K562 (cell line): ENCODE measurements around the gene ZNF107.

Source experiments
- FOS ChIP-seq: IDR thresholded peaks from 3 replicates; pipeline ENCODE4 v1.6.1; 2011; ENCODE audit not compliant: insufficient read length; ENCODE audit errors: extremely low read depth
- FOXK2 ChIP-seq, 2 experiments: fragments of 450-650 bp; IDR thresholded peaks in 1 of 2; conservative IDR thresholded peaks in 1 of 2; 2 replicates each; pipeline ENCODE4 v1.6.1; 2016; ENCODE audit warnings: low read depth in 2 of 2, mild to moderate bottlenecking in 1 of 2
- GABPB1 ChIP-seq: sonication (generic); formaldehyde crosslinking; IDR thresholded peaks from 2 replicates; pipeline ENCODE4 v1.8.0; 2022; ENCODE audit warnings: mild to moderate bottlenecking, missing genetic modification reagents
- POLR2AphosphoS5 ChIP-seq: IDR thresholded peaks from 2 replicates; pipeline ENCODE4 v1.6.1; 2011; ENCODE audit warnings: mild to moderate bottlenecking, low read depth, low read length, moderate library complexity; ENCODE audit not compliant: control insufficient read depth, insufficient read depth
- RBM22 ChIP-seq: fragments of 200-400 bp; formaldehyde crosslinking; IDR thresholded peaks from 2 replicates; pipeline ENCODE4 v1.6.1; 2018; ENCODE audit warnings: low read length, low read depth; ENCODE audit not compliant: poor library complexity, severe bottlenecking
- TAF1 ChIP-seq: IDR thresholded peaks from 2 replicates; pipeline ENCODE4 v1.6.1; 2011; ENCODE audit warnings: mild to moderate bottlenecking, low read length, moderate library complexity; ENCODE audit not compliant: insufficient read depth, control insufficient read depth, severe bottlenecking; ENCODE audit errors: extremely low read depth
- ZNF12 ChIP-seq: sonication (generic); formaldehyde crosslinking; IDR thresholded peaks from 2 replicates; pipeline ENCODE4 v1.4.0; 2020; ENCODE audit warnings: mild to moderate bottlenecking, missing genetic modification reagents
- ZNF316 ChIP-seq: fragments of 450-650 bp; IDR thresholded peaks from 2 replicates; pipeline ENCODE4 v1.6.1; 2016
- TF ChIP-seq, protein P1 (sequence below): sonication (generic); formaldehyde crosslinking; IDR thresholded peaks from 2 replicates; pipeline ENCODE4 v1.9.0; 2022; ENCODE audit warnings: mild to moderate bottlenecking, missing genetic modification reagents
- TF ChIP-seq, protein P2 (sequence below): fragments of 250-450 bp; sonication (Bioruptor Pico); IDR thresholded peaks from 2 replicates; pipeline ENCODE4 v1.4.0; 2020; ENCODE audit warnings: mild to moderate bottlenecking, moderate library complexity
- TF ChIP-seq, protein P3 (sequence below), 3 experiments: IDR thresholded peaks in 2 of 3; conservative IDR thresholded peaks in 1 of 3; 2 replicates each; pipeline ENCODE4 v1.5.1; 2011 to 2012; ENCODE audit warnings: low read length in 3 of 3, mild to moderate bottlenecking in 3 of 3, control low read depth in 2 of 3, improper control_type of control experiment in 1 of 3, inconsistent platforms in 1 of 3, low read depth in 1 of 3, mixed read lengths in 1 of 3, moderate library complexity in 1 of 3; ENCODE audit not compliant: insufficient read depth in 2 of 3

DNA sequence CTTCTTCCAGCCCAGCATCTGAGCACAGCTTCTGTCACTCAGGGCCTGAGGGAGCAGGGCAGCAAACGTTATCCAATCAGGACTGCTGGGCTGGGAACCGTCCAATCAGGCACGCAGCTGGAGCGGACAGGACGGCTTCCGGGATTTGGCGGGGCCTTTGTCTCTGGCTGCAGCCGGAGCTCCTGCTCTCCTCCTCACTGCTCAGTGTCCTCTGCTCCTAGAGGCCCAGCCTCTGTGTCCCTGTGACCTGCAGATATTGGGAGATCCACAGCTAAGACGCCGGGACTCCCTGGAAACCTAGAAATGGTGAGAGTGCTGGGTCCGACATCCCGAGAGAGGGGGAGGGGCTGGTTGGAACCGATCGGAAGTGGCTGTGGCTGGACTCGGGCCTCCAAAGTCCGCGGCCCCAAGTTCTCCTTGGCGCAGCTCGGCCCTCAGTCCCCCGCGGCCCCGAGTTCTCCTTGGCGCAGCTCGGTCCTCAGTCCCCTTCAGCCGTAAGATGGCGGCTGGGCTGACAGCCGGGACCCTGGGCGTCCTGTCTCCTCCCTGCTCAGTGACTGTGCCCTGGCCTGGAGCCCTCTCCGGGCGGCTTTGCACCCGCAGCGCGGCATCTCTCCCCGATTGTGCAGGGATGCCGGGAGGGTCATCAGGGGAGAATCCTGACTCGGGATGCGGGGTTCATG is at the start of gene ZNF107:
- TF ChIP-seq, protein P1, sequence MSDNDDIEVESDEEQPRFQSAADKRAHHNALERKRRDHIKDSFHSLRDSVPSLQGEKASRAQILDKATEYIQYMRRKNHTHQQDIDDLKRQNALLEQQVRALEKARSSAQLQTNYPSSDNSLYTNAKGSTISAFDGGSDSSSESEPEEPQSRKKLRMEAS (CRISPR knock-in tag) = no peak
- no peak for TF ChIP-seq ZNF12
- TF ChIP-seq POLR2AphosphoS5 = peak; percentile 88
- TF ChIP-seq FOS = peak; percentile 86
- TF ChIP-seq, protein P2, sequence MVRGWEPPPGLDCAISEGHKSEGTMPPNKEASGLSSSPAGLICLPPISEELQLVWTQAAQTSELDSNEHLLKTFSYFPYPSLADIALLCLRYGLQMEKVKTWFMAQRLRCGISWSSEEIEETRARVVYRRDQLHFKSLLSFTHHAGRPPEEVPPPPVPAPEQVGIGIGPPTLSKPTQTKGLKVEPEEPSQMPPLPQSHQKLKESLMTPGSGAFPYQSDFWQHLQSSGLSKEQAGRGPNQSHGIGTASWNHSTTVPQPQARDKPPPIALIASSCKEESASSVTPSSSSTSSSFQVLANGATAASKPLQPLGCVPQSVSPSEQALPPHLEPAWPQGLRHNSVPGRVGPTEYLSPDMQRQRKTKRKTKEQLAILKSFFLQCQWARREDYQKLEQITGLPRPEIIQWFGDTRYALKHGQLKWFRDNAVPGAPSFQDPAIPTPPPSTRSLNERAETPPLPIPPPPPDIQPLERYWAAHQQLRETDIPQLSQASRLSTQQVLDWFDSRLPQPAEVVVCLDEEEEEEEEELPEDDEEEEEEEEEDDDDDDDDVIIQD = no peak
- TF ChIP-seq ZNF316 = no peak
- TF ChIP-seq FOXK2 (conservative IDR thresholded peaks at IDR 0.05 in 1 of 2, IDR thresholded peaks at IDR 0.05 in 1 of 2; ENCODE audit: low read depth in 2 of 2) = no peak
- TF ChIP-seq, protein P3, sequence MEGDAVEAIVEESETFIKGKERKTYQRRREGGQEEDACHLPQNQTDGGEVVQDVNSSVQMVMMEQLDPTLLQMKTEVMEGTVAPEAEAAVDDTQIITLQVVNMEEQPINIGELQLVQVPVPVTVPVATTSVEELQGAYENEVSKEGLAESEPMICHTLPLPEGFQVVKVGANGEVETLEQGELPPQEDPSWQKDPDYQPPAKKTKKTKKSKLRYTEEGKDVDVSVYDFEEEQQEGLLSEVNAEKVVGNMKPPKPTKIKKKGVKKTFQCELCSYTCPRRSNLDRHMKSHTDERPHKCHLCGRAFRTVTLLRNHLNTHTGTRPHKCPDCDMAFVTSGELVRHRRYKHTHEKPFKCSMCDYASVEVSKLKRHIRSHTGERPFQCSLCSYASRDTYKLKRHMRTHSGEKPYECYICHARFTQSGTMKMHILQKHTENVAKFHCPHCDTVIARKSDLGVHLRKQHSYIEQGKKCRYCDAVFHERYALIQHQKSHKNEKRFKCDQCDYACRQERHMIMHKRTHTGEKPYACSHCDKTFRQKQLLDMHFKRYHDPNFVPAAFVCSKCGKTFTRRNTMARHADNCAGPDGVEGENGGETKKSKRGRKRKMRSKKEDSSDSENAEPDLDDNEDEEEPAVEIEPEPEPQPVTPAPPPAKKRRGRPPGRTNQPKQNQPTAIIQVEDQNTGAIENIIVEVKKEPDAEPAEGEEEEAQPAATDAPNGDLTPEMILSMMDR (IDR thresholded peaks at IDR 0.05 in 2 of 3, conservative IDR thresholded peaks at IDR 0.05 in 1 of 3; ENCODE audit: insufficient read depth in 2 of 3, low read depth in 1 of 3, low read length in 3 of 3) = no peak
- peak; percentile 72 for TF ChIP-seq TAF1
- TF ChIP-seq GABPB1 (CRISPR knock-in tag) = peak; percentile 49; the same call in 1 of the 2 replicates
- TF ChIP-seq RBM22 = no peak
